NCI-H748 (cell line): ENCODE results near the gene DENND6A.
"Not testable (repeated sequence)": the region's sequence is repeated elsewhere in the genome, so short reads cannot be mapped to it uniquely, and the experiment has no call there.

Experiments used
- DNase-seq: peaks from one replicate; lab custom pipeline; 2025; ENCODE audit not compliant: unreplicated experiment; lab: John Stamatoyannopoulos, UW

DENND6A gene

GRCh38 chr3:57696801-57697321 lies 4.0 kb upstream of the DENND6A start:
- no peak for DNase-seq

- DNase-seq = no peak
Measured at GRCh38 chr3:57694146-57694545, 1.3 kb upstream of the DENND6A start.

- DNase-seq = not testable (repeated sequence)
Measured at GRCh38 chr3:57692133-57692395, 813 bp downstream of the DENND6A start.

GRCh38 chr3:57691411-57692132 lies 1.3 kb downstream of the DENND6A start:
- no peak for DNase-seq

- DNase-seq = no peak
Measured at GRCh38 chr3:57689367-57690053, 3.4 kb downstream of the DENND6A start.

- DNase-seq = no peak
Measured at GRCh38 chr3:57688291-57688690, 4.6 kb downstream of the DENND6A start.

- DNase-seq = no peak
Measured at GRCh38 chr3:57683286-57683685, 9.6 kb downstream of the DENND6A start.

GRCh38 chr3:57682284-57682683 lies 10.6 kb downstream of the DENND6A start:
- DNase-seq = no peak

GRCh38 chr3:57681691-57682090 lies 11.2 kb downstream of the DENND6A start:
- DNase-seq = no peak

- DNase-seq = no peak
Measured at GRCh38 chr3:57680046-57680445, 12.8 kb downstream of the DENND6A start.

GRCh38 chr3:57675530-57675929 lies 17.3 kb downstream of the DENND6A start:
- DNase-seq = no peak

- DNase-seq = no peak
Measured at GRCh38 chr3:57673156-57673555, 19.7 kb downstream of the DENND6A start.

GRCh38 chr3:57670543-57670942 lies 22.3 kb downstream of the DENND6A start:
- DNase-seq = no peak

GRCh38 chr3:57661404-57661803 lies 31.5 kb downstream of the DENND6A start:
- DNase-seq = no peak

GRCh38 chr3:57659806-57660439 lies 33.0 kb downstream of the DENND6A start:
- no peak for DNase-seq

GRCh38 chr3:57659004-57659673 lies 33.7 kb downstream of the DENND6A start:
- no peak for DNase-seq

- DNase-seq = no peak
Measured at GRCh38 chr3:57658536-57658935, 34.3 kb downstream of the DENND6A start.

GRCh38 chr3:57655727-57656126 lies 37.1 kb downstream of the DENND6A start:
- DNase-seq = no peak

- DNase-seq = no peak
Measured at GRCh38 chr3:57654267-57654666, 38.6 kb downstream of the DENND6A start.

GRCh38 chr3:57652203-57652602 lies 40.7 kb downstream of the DENND6A start:
- DNase-seq = no peak

GRCh38 chr3:57647292-57647940 lies 45.5 kb downstream of the DENND6A start:
- DNase-seq = no peak
